SK-N-SH treated with all-trans-retinoic acid at 6 μM for 48 hours (cell line): Measurements from ENCODE around the gene NDC80.

ENCODE experiments used
- GLIS3 ChIP-seq: fragments of 250-450 bp; sonication (Bioruptor Pico); IDR thresholded peaks from 2 replicates; pipeline ENCODE4 v1.5.0; 2020; ENCODE audit warnings: mild to moderate bottlenecking, moderate library complexity
- OSR1 ChIP-seq: fragments of 250-450 bp; sonication (Bioruptor Pico); IDR thresholded peaks from 2 replicates; pipeline ENCODE4 v1.8.0; 2022; ENCODE audit warnings: moderate library complexity, mild to moderate bottlenecking, inconsistent platforms
- PATZ1 ChIP-seq: fragments of 250-450 bp; sonication (Bioruptor Pico); IDR thresholded peaks from 2 replicates; pipeline ENCODE4 v1.8.0; 2020; ENCODE audit warnings: mild to moderate bottlenecking, moderate library complexity, borderline replicate concordance
- PPARA ChIP-seq: fragments of 250-450 bp; sonication (Bioruptor Pico); IDR thresholded peaks from 2 replicates; pipeline ENCODE4 v1.5.0; 2020; ENCODE audit warnings: mild to moderate bottlenecking, borderline replicate concordance
- TCF4 ChIP-seq: fragments of 250-450 bp; sonication (Bioruptor Pico); IDR thresholded peaks from 2 replicates; pipeline ENCODE4 v1.8.0; 2021; ENCODE audit warnings: mild to moderate bottlenecking, moderate library complexity, borderline replicate concordance
- TSHZ2 ChIP-seq: fragments of 250-450 bp; sonication (Bioruptor Pico); IDR thresholded peaks from 2 replicates; pipeline ENCODE4 v1.5.0; 2020; ENCODE audit warnings: mild to moderate bottlenecking, moderate library complexity
- ZNF565 ChIP-seq: fragments of 450-650 bp; formaldehyde crosslinking; conservative IDR thresholded peaks from 2 replicates; pipeline ENCODE4 v1.5.0; 2020; ENCODE audit warnings: low read depth, mild to moderate bottlenecking, moderate library complexity
- ZNF8 ChIP-seq: fragments of 450-650 bp; formaldehyde crosslinking; IDR thresholded peaks from 2 replicates; pipeline ENCODE4 v1.5.0; 2020; ENCODE audit warnings: mild to moderate bottlenecking, moderate library complexity
- TF ChIP-seq, protein P1 (sequence below): fragments of 250-450 bp; sonication (Bioruptor Pico); IDR thresholded peaks from 2 replicates; pipeline ENCODE4 v1.5.1; 2020; ENCODE audit warnings: low read depth, mild to moderate bottlenecking, moderate library complexity

DNA sequence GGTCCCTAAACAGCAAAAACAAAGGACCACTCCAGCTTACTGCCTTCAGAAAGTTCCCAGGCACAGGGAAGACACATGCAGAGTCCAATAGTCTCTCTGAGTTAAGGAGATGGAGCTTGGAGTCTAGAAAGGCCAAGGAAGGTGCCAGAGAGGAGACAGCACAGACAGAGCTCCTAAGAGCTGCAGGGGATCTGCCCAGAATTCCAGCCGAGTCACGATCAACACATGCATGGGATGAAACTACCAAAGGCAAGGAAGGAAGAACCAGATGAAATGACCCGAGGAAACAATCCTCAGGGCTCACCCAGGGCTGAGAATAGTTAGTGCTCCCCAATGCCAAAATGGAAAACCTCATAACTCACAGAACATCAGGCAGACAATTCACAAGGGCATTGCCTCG, 15.5 kb upstream of the NDC80 start:
- TF ChIP-seq OSR1 (CRISPR knock-in tag): no peak
- no peak for TF ChIP-seq PATZ1 (CRISPR knock-in tag)
- TF ChIP-seq, protein P1, sequence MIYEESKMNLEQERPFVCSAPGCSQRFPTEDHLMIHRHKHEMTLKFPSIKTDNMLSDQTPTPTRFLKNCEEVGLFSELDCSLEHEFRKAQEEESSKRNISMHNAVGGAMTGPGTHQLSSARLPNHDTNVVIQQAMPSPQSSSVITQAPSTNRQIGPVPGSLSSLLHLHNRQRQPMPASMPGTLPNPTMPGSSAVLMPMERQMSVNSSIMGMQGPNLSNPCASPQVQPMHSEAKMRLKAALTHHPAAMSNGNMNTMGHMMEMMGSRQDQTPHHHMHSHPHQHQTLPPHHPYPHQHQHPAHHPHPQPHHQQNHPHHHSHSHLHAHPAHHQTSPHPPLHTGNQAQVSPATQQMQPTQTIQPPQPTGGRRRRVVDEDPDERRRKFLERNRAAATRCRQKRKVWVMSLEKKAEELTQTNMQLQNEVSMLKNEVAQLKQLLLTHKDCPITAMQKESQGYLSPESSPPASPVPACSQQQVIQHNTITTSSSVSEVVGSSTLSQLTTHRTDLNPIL (CRISPR knock-in tag): no peak
- TF ChIP-seq TCF4 (CRISPR knock-in tag): no peak
- TF ChIP-seq TSHZ2 (CRISPR knock-in tag): no peak
- TF ChIP-seq ZNF8 (CRISPR knock-in tag): no peak
- TF ChIP-seq PPARA (CRISPR knock-in tag): no peak
- TF ChIP-seq GLIS3 (CRISPR knock-in tag): no peak
- no peak for TF ChIP-seq ZNF565
